NB4 (cell line): ENCODE data around the gene HSPB7.
"Not testable (repeated sequence)": the region's sequence is repeated elsewhere in the genome, so short reads cannot be mapped to it uniquely, and the experiment has no call there.

ENCODE experiments used
- DNase-seq: peaks from one replicate; pipeline ENCODE4 v3.0.0; 2010; ENCODE audit warnings: low read depth
- H3K4me3 ChIP-seq: one replicate; pipeline ENCODE4 v1.5.1; 2011; ENCODE audit warnings: mild to moderate bottlenecking, low read depth, low read length, moderate library complexity
- MYC ChIP-seq: IDR thresholded peaks from 2 replicates; pipeline ENCODE4 v1.6.1; 2011; ENCODE audit warnings: low read depth, low read length
- POLR2A ChIP-seq: IDR thresholded peaks from 2 replicates; pipeline ENCODE4 v1.6.1; 2011; ENCODE audit warnings: mild to moderate bottlenecking; ENCODE audit not compliant: insufficient read length; ENCODE audit errors: extremely low read depth
- TF ChIP-seq, protein P1 (sequence below): IDR thresholded peaks from one replicate; pipeline ENCODE4 v1.5.1; 2012; ENCODE audit warnings: low read depth, low read length
- TF ChIP-seq, protein P2 (sequence below): IDR thresholded peaks from 2 replicates; pipeline ENCODE4 v1.6.1; 2011; ENCODE audit warnings: low read depth, low read length

The HSPB7 gene

DNA sequence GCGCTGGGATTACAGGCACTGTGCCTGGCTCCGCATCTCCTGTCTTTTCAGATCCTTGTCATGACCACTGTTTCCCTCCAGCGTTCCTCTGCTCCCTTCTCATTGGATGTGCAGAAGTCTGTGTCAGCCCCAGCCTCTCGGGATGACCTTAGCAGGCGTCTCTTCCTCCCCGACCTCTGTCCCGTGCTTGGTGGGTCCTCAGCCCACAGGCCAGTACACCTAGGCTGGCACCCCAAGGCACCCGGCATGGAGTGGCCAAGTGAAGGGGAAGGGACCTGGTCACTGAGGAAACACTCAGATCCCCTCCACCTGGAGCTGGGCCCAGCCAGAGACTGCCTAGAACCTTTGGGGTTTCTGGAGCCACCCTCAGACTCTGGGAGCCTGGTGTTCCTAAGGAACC lies 23.4 kb upstream of the HSPB7 start:
- TF ChIP-seq, protein P1, sequence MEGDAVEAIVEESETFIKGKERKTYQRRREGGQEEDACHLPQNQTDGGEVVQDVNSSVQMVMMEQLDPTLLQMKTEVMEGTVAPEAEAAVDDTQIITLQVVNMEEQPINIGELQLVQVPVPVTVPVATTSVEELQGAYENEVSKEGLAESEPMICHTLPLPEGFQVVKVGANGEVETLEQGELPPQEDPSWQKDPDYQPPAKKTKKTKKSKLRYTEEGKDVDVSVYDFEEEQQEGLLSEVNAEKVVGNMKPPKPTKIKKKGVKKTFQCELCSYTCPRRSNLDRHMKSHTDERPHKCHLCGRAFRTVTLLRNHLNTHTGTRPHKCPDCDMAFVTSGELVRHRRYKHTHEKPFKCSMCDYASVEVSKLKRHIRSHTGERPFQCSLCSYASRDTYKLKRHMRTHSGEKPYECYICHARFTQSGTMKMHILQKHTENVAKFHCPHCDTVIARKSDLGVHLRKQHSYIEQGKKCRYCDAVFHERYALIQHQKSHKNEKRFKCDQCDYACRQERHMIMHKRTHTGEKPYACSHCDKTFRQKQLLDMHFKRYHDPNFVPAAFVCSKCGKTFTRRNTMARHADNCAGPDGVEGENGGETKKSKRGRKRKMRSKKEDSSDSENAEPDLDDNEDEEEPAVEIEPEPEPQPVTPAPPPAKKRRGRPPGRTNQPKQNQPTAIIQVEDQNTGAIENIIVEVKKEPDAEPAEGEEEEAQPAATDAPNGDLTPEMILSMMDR: no peak
- no peak for TF ChIP-seq MYC
- no peak for TF ChIP-seq POLR2A
- TF ChIP-seq, protein P2, sequence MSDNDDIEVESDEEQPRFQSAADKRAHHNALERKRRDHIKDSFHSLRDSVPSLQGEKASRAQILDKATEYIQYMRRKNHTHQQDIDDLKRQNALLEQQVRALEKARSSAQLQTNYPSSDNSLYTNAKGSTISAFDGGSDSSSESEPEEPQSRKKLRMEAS: no peak
- DNase-seq: no peak
- no peak overlapping the region for H3K4me3 ChIP-seq

DNA sequence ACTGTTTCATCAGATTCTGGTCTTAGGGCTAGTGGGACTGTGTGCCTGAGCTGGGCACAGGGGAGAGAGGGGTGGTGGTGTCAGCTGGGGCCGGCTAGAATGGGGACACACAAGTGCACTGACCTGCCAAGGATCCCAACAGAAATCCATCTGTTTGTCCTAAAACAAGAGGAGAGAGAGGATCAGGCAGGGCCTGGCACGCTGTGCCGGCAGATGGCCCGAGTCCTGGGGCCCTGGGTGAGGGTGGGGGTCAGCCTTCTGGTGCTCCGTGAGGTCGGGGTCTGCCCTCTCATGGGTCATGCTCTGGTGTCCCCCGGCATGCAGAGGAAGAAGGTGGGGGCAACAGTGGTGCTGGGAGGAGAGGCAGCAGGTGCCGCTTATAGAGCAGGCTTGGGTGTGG lies 22.0 kb upstream of the HSPB7 start:
- not testable (repeated sequence) for H3K4me3 ChIP-seq, DNase-seq

DNA sequence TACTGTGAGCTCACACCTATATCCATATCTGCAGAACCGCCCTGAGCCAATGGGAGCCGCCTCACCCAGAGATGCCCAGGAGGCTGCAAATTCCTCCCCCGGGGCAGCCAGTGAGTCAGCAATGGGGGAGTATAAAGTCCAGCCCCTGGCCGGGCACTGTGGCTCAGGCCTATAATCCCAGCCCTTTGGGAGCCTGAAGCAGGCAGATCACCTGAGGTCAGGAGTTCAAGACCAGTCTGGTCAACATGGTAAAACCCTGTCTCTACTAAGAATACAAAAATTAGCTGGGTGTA lies 20.7 kb upstream of the HSPB7 start:
- DNase-seq: no peak
- no peak overlapping the region for H3K4me3 ChIP-seq
- no peak for TF ChIP-seq MYC
- TF ChIP-seq, protein P2: no peak
- TF ChIP-seq, protein P1: no peak
- no peak for TF ChIP-seq POLR2A

DNA sequence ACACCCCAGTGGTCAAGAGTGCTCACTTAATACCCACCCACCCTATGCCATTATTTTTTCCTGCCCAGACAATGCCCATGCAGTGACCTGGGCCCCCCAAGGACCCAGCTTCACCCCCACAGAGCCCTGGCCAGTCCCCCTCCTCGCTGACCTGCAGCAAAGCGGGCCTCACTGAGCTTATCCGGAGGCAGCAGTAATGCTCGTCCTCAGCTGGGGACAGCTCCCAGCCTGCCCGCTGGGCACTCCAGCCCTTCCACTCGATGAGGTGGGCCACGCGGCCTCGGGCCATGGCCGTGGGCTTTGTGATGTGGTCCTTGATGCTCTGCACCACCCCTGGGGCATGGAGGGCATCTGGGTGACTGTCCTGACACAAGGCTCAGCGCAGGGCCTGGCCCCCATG lies 18.6 kb upstream of the HSPB7 start:
- DNase-seq, H3K4me3 ChIP-seq: not testable (repeated sequence)

DNA sequence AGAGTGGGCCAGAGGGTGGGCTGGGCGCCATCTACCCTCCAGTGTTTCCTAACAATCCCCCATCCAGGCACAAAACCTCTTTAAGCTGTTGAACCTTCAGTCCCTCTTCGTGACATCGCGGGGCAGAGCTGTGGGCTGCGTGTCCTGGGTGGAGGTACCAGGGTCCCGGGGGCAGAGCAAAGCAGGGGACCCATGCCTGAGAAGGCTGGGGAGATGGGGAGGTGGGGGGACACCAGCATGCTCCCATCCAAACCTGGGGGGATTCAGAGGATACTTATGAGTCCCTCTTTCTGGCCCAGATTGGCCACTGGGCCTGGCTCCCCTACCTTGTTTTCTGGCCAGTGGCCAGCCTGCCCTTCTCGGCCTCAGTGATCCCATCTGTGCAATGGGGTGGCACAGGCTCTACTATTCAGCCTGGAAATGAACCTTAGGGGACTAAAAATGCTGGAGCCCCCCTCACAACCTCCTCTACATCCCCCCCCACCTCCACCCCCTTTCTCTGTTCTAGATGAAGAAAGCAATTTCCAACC lies 15.3 kb upstream of the HSPB7 start:
- H3K4me3 ChIP-seq, DNase-seq: not testable (repeated sequence)

DNA sequence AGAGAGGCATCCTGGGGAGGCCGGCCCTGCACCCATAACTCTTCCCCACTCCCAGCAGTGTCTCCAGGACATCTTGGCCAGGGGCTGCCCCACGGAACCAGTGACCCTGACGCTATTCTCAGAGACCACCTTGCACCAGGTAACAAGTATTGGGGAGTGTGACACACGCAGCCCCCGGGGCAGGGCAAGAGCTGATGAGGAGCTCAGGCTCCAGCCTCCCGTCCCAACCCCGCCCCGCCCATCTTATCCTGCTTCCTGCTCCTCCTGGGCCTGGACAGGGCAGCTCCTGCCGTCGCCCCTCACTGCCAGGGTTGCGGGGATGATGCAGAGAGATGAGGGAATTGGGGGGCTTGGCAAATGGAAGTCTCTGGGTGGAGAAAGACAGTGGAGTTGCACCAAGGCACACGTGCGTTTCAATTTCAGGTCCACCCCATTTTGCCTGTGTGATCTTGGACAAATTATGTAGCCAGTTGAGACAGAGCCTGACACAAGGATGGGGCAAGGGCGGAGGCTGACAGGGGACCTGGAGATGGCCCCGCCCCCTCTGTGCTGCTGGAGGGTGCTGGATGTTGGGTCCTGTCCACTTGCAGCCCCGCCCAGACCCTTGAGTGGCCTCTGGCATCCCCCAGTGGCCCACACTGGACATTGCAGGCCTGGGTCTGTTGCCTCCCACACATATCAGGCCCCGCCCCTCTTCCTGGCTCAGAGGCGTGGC lies 14.7 kb upstream of the HSPB7 start:
- H3K4me3 ChIP-seq: no peak overlapping the region
- TF ChIP-seq, protein P2: 0 out of 2 replicates have a peak, but pooled peaks have one; percentile 17
- TF ChIP-seq MYC (no peak), POLR2A (no peak)
- TF ChIP-seq, protein P1: peak; percentile 66
- DNase-seq: peak; percentile 79

DNA sequence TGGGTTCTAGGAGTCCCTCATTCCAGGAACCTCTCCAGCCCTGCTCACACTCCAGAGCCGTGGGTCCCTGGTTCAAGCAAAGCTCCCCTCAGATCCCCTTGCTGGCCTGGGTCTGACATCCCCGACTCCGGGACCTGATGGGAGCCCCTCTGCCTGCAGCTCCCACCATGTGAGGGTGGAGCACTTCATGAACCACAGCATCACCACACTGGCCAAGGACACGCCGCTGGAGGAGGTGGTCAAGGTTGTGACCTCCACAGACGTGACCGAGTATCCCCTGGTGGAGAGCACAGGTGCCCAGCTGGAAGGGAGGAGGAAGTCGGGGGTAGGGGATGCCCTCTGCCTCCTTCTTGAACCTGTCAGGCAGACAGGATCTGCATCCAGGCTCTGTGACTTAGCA lies 13.7 kb upstream of the HSPB7 start:
- TF ChIP-seq, protein P2: no peak
- TF ChIP-seq POLR2A: no peak
- TF ChIP-seq, protein P1: no peak
- TF ChIP-seq MYC: no peak
- no peak overlapping the region for H3K4me3 ChIP-seq
- no peak for DNase-seq
